HepG2 (cell line): ENCODE measurements around the gene B3GNT2. TPM values are rescaled to one million over a fixed set of nuclear protein-coding genes. Genes with fewer than 3 reads are reported as not detected.

Source experiments
- ATAC-seq: fragments of 200-7000 bp; cut with Tn5 transposase; 3 replicates; pipeline ENCODE4 v1.9.1; 2020; ENCODE audit warnings: mild to moderate bottlenecking, moderate library complexity
- BruUV-seq: library from RNA; stranded (reverse); fragments of 400-500 nt; replicated peaks from 2 replicates; lab custom pipeline; 2021; lab: Mats Ljungman, UMichigan
- CTCF ChIA-PET: fragments of 300-600 bp; formaldehyde crosslinking; extraction: SDS; loops from one replicate; lab custom pipeline; 2021; ENCODE audit warnings: low total read pairs, inconsistent platforms, low intra/inter-chr PET ratio; lab: Yijun Ruan, JAX
- POLR2A ChIA-PET: fragments of 350-600 bp; sonication (Branson Sonifier 250); formaldehyde crosslinking; loops from one replicate; lab custom pipeline; 2020; ENCODE audit warnings: antibody characterized with exemption, inconsistent platforms; lab: Yijun Ruan, JAX
- DNase-seq: peaks from one replicate; pipeline ENCODE4 v3.0.0-alpha.2; 2015; ENCODE audit warnings: low spot score
- FAIRE-seq: peaks from 3 replicates; lab custom pipeline; 2011; peaks lifted over from hg19 to GRCh38; lab: Jason Lieb, UNC
- H2AFZ ChIP-seq: one replicate; pipeline ENCODE4 v1.6.1; 2011; ENCODE audit warnings: low read length, inconsistent platforms
- H3K27ac ChIP-seq: fragments of 300-600 bp; 3 replicates; pipeline ENCODE4 v1.8.0; 2011; ENCODE audit warnings: mixed run types, mild to moderate bottlenecking, mixed read lengths, low read length, inconsistent platforms; ENCODE audit not compliant: insufficient read depth; ENCODE audit errors: extremely low read length
- H3K27me3 ChIP-seq, 2 experiments: fragments of 200-600 bp in 1 of 2; 2 replicates in 1 of 2; 3 replicates in 1 of 2; pipeline versions ENCODE4 v1.6.0 to v1.8.0; 2011; ENCODE audit warnings: low read length in 2 of 2, mild to moderate bottlenecking in 2 of 2, moderate library complexity in 2 of 2, inconsistent platforms in 1 of 2; ENCODE audit not compliant: insufficient read depth in 2 of 2, control insufficient read depth in 1 of 2
- H3K36me3 ChIP-seq, 2 experiments: fragments of 200-600 bp in 1 of 2; replicated peaks in 1 of 2; 2 replicates in 1 of 2; 3 replicates in 1 of 2; pipeline versions ENCODE4 v1.5.1 to v1.8.0; 2011; ENCODE audit warnings: low read length in 2 of 2, inconsistent platforms in 1 of 2; ENCODE audit not compliant: insufficient read depth in 2 of 2, control insufficient read depth in 1 of 2
- H3K4me1 ChIP-seq: 2 replicates; pipeline ENCODE4 v1.5.1; 2012; ENCODE audit warnings: low read length, inconsistent platforms; ENCODE audit not compliant: insufficient read depth
- H3K4me2 ChIP-seq: 2 replicates; pipeline ENCODE4 v1.6.0; 2011; ENCODE audit warnings: low read depth, low read length, inconsistent platforms
- H3K4me3 ChIP-seq, 3 experiments: fragments of 200-600 bp in 1 of 3; sonication (generic), shearing (Covaris generic) in 1 of 3; replicated peaks in 1 of 3; 2 replicates each; pipeline ENCODE4 v1.5.1; 2011 to 2016; ENCODE audit warnings: low read length in 3 of 3, inconsistent platforms in 2 of 3, low read depth in 2 of 3, mild to moderate bottlenecking in 2 of 3, control low read depth in 1 of 3, mixed read lengths in 1 of 3; ENCODE audit not compliant: insufficient read depth in 1 of 3
- H3K79me2 ChIP-seq: one replicate; pipeline ENCODE4 v1.6.1; 2011; ENCODE audit warnings: low read length, inconsistent platforms; ENCODE audit not compliant: insufficient read depth
- H3K9ac ChIP-seq: 2 replicates; pipeline ENCODE4 v1.6.0; 2011; ENCODE audit warnings: mild to moderate bottlenecking, low read depth, low read length, inconsistent platforms; ENCODE audit not compliant: insufficient read depth
- H3K9me3 ChIP-seq: 2 replicates; pipeline ENCODE4 v1.5.1; 2012; ENCODE audit warnings: mild to moderate bottlenecking, low read length
- H4K20me1 ChIP-seq: 2 replicates; pipeline ENCODE4 v1.6.0; 2011; ENCODE audit warnings: inconsistent platforms, mild to moderate bottlenecking, low read length, moderate library complexity; ENCODE audit not compliant: insufficient read depth
- CREB1 ChIP-seq, 2 experiments: fragments of 450-650 bp in 1 of 2; IDR thresholded peaks; 2 replicates each; pipeline ENCODE4 v1.6.1; 2016 to 2017; ENCODE audit warnings: control low read depth in 1 of 2, mild to moderate bottlenecking in 1 of 2, missing compliant biosample characterization in 1 of 2, missing genetic modification characterization in 1 of 2
- EHMT2 ChIP-seq: fragments of 200-600 bp; sonication (generic); IDR thresholded peaks from 2 replicates; pipeline ENCODE4 v1.7.0; 2017; ENCODE audit warnings: antibody characterized with exemption, low read depth, low read length, borderline replicate concordance
- ETV6 ChIP-seq: sonication (generic); formaldehyde crosslinking; conservative IDR thresholded peaks from 2 replicates; pipeline ENCODE4 v1.4.0; 2020; ENCODE audit warnings: missing genetic modification reagents
- FIP1L1 ChIP-seq: fragments of 200-400 bp; formaldehyde crosslinking; IDR thresholded peaks from 2 replicates; pipeline ENCODE4 v1.6.1; 2018; ENCODE audit warnings: low read depth, mild to moderate bottlenecking, low read length, moderate library complexity, borderline replicate concordance; ENCODE audit not compliant: insufficient read depth
- FOXK2 ChIP-seq: fragments of 450-650 bp; IDR thresholded peaks from 2 replicates; pipeline ENCODE4 v1.6.1; 2016
- HMG20B ChIP-seq: conservative IDR thresholded peaks from 2 replicates; pipeline ENCODE4 v1.6.1; 2016; ENCODE audit warnings: missing genetic modification reagents, missing compliant biosample characterization
- LCORL ChIP-seq, 2 experiments: fragments of 450-650 bp in 1 of 2; sonication (generic) in 1 of 2; formaldehyde crosslinking in 1 of 2; IDR thresholded peaks; 2 replicates each; pipeline versions ENCODE4 v1.5.0 to v1.6.1; 2017 to 2020; ENCODE audit warnings: antibody characterized with exemption in 1 of 2, missing genetic modification reagents in 1 of 2
- MEIS2 ChIP-seq: sonication (generic); formaldehyde crosslinking; IDR thresholded peaks from 2 replicates; pipeline ENCODE4 v1.9.0; 2021; ENCODE audit warnings: mild to moderate bottlenecking, missing genetic modification reagents
- NFYC ChIP-seq: IDR thresholded peaks from 2 replicates; pipeline ENCODE4 v1.6.1; 2016; ENCODE audit warnings: missing genetic modification reagents, missing compliant biosample characterization
- PHF21A ChIP-seq: sonication (generic); formaldehyde crosslinking; IDR thresholded peaks from 2 replicates; pipeline ENCODE4 v1.5.0; 2020; ENCODE audit warnings: mild to moderate bottlenecking, missing genetic modification reagents
- STAG1 ChIP-seq: sonication (generic); formaldehyde crosslinking; IDR thresholded peaks from 2 replicates; pipeline ENCODE4 v1.4.0; 2020; ENCODE audit warnings: missing genetic modification reagents
- TBP ChIP-seq: sonication (generic); formaldehyde crosslinking; IDR thresholded peaks from 2 replicates; pipeline ENCODE4 v1.5.0; 2020; ENCODE audit warnings: missing genetic modification reagents
- YY1 ChIP-seq: IDR thresholded peaks from 2 replicates; pipeline ENCODE4 v1.6.1; 2011; ENCODE audit warnings: low read length, low read depth, moderate library complexity, mild to moderate bottlenecking; ENCODE audit not compliant: insufficient read depth, insufficient replicate concordance
- ZBTB42 ChIP-seq: sonication (generic); formaldehyde crosslinking; IDR thresholded peaks from 2 replicates; pipeline ENCODE4 v1.5.0; 2020; ENCODE audit warnings: mild to moderate bottlenecking, missing genetic modification reagents
- ZNF101 ChIP-seq: sonication (generic); formaldehyde crosslinking; IDR thresholded peaks from 2 replicates; pipeline ENCODE4 v1.4.0; 2020; ENCODE audit warnings: mild to moderate bottlenecking, low read depth, missing genetic modification reagents, borderline replicate concordance
- ZNF292 ChIP-seq: sonication (generic); formaldehyde crosslinking; IDR thresholded peaks from 2 replicates; pipeline ENCODE4 v1.8.1; 2022; ENCODE audit warnings: mild to moderate bottlenecking, low read depth, missing genetic modification reagents, borderline replicate concordance
- ZNF432 ChIP-seq: sonication (generic); formaldehyde crosslinking; IDR thresholded peaks from 2 replicates; pipeline ENCODE4 v1.5.0; 2020; ENCODE audit warnings: missing genetic modification reagents, mild to moderate bottlenecking, borderline replicate concordance
- WGBS: methylation state at CpG from one replicate; pipeline ENCODE4 v1.1.6; 2017; ENCODE audit warnings: low lambda C conversion rate; 5-methylcytosine and 5-hydroxymethylcytosine counted together
- in situ Hi-C: cut with HindIII; loops from 2 replicates; pipeline ENCODE4 v1.10.0; 2017; ENCODE audit warnings: low pct_unique_long_range_greater_than_20kb; ENCODE audit not compliant: extremely low pct_ligation_motif_present
- intact Hi-C: fragments of 100-400 bp; cut with micrococcal nuclease; formaldehyde crosslinking; loops from one replicate; pipeline ENCODE4 v1.10.0; 2022; ENCODE audit not compliant: unreplicated experiment
- polyA plus RNA-seq, 8 experiments: library from polyadenylated mRNA; depleted of rRNA in 3 of 8; stranded (reverse) in 7 of 8; unstranded in 1 of 8; fragments of >200 nt; fragmentation: Illumina TruSeq in 4 of 8; extraction: Trizol in 4 of 8; gene quantifications; 2 replicates each; pipeline versions ENCODE4 v1.2.1 to v1.2.3, GENCODE V29; 2011 to 2016; ENCODE audit warnings: low read depth in 4 of 8, missing spikeins in 1 of 8, mixed read lengths in 1 of 8; ENCODE audit not compliant: insufficient read depth in 1 of 8
- total RNA-seq, 5 experiments: library from RNA; depleted of rRNA; stranded (reverse); fragments of >200 nt; fragmentation: Illumina TruSeq; extraction: Trizol; gene quantifications; 2 replicates each; pipeline ENCODE4 v1.2.3, GENCODE V29; 2016; ENCODE audit warnings: low read depth in 1 of 5
- TF ChIP-seq, protein P1 (sequence below): sonication (generic); formaldehyde crosslinking; IDR thresholded peaks from 2 replicates; pipeline ENCODE4 v1.4.0; 2020; ENCODE audit warnings: missing genetic modification reagents
- TF ChIP-seq, protein P2 (sequence below): conservative IDR thresholded peaks from 2 replicates; pipeline ENCODE4 v1.6.1; 2018; ENCODE audit warnings: missing genetic modification reagents
- TF ChIP-seq, protein P3 (sequence below): sonication (generic); formaldehyde crosslinking; IDR thresholded peaks from 2 replicates; pipeline ENCODE4 v1.4.0; 2020; ENCODE audit warnings: mild to moderate bottlenecking, missing genetic modification reagents

Gene B3GNT2
- total and polyA plus RNA-seq, 2 of the 13 experiments (the other 11 are each of a cell fraction or from before 2014, with no cell fraction given), result 26.3 to 28.5 TPM

DNA sequence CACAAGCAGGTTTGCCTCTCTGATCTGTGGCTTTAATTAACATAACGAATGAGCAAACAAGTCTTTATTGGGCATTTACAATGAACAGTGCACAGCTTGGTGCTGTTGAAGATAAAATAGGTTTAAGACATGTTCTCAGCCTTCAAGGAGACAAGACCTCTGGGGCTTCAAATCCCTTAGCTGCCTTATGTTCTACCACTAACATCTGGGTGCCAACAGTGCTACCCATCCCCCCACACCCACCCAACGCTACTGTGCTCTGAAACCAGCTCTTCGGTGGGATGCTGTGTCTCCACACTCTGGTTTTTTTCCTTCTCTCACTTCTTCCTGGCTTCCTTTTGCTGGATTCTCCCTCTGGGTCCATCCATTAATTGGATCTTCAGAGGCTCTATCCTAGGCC, 14.1 kb upstream of the B3GNT2 start (continued):
- TF ChIP-seq, protein P1, sequence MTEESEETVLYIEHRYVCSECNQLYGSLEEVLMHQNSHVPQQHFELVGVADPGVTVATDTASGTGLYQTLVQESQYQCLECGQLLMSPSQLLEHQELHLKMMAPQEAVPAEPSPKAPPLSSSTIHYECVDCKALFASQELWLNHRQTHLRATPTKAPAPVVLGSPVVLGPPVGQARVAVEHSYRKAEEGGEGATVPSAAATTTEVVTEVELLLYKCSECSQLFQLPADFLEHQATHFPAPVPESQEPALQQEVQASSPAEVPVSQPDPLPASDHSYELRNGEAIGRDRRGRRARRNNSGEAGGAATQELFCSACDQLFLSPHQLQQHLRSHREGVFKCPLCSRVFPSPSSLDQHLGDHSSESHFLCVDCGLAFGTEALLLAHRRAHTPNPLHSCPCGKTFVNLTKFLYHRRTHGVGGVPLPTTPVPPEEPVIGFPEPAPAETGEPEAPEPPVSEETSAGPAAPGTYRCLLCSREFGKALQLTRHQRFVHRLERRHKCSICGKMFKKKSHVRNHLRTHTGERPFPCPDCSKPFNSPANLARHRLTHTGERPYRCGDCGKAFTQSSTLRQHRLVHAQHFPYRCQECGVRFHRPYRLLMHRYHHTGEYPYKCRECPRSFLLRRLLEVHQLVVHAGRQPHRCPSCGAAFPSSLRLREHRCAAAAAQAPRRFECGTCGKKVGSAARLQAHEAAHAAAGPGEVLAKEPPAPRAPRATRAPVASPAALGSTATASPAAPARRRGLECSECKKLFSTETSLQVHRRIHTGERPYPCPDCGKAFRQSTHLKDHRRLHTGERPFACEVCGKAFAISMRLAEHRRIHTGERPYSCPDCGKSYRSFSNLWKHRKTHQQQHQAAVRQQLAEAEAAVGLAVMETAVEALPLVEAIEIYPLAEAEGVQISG (CRISPR knock-in tag), result no peak
- no peak for TF ChIP-seq LCORL (IDR thresholded peaks at IDR 0.05)
- no peak for TF ChIP-seq LCORL (CRISPR knock-in tag; IDR thresholded peaks at IDR 0.05)
- no peak for TF ChIP-seq HMG20B

DNA sequence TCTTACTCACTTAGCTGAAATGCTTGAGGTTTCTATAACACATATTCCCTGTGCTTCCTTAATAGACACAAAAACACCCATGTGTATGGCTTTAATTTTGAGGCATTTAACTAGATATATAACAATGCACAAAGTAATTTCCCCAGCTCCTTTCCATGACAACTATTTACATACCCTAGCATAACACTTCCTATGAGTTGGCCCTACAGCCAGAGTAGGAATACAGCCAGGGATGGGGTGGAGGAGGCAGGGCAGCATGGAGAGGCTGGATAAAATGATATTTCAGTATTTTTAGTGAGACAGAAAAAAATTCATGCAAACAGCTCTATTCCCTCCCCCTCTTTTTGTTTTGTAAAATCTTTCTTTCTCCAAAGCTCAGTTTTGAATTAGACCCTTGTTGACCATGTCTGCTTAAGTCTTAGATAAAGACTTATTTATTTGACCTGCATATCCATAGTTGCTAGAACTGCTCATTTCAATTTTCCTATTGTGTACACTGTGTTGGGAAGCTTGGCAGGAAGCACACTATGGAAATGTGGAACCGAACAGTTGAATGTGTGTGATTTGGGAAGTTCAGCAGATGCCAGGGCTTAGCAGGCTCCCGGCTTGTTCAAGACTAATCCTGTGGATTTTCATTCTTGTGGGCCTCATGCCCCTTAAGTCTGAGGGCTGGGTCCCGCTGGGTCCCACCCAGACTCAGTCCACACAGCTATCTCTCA, 11.2 kb upstream of the B3GNT2 start:
- H3K79me2 ChIP-seq, result no peaks in the 10 kb centered on the region
- BruUV-seq, result no TSS peak
- FAIRE-seq (no peak), DNase-seq (no peak), ATAC-seq (no peak)
- H4K20me1 ChIP-seq, result no peaks in the 10 kb centered on the region
- no peaks in the 10 kb centered on the region for H3K9me3 ChIP-seq
- in situ Hi-C loops, result no loop called here
- intact Hi-C loops, result no loop called here
- H3K4me3 ChIP-seq, result no peak overlapping the region
- no peak overlapping the region for H3K27ac ChIP-seq
- 53% methylated on average over 3 of the region's 3 CpGs for WGBS
- ChIA-PET POLR2A (no interaction called here), CTCF (no interaction called here)
- H3K27me3 ChIP-seq, result peaks cover 4 to 6% of the 10 kb centered on the region in 2 experiments; a peak in 2 of 5 replicates
- H3K4me1 ChIP-seq, result peaks cover 12% of the 10 kb centered on the region
- no peak overlapping the region for H3K9ac ChIP-seq
- no peak overlapping the region for H3K4me2 ChIP-seq
- no peaks in the 10 kb centered on the region for H3K36me3 ChIP-seq
- no peak overlapping the region for H2AFZ ChIP-seq
- no peak for TF ChIP-seq MEIS2 (CRISPR knock-in tag)
- no peak for TF ChIP-seq YY1
- TF ChIP-seq FIP1L1, result no peak
- no peak for TF ChIP-seq NFYC (CRISPR knock-in tag)
- no peak for TF ChIP-seq ETV6 (CRISPR knock-in tag)
- TF ChIP-seq TBP (CRISPR knock-in tag), result no peak
- TF ChIP-seq EHMT2, result no peak
- no peak for TF ChIP-seq ZNF292 (CRISPR knock-in tag)
- no peak for TF ChIP-seq ZBTB42 (CRISPR knock-in tag)
- TF ChIP-seq STAG1 (CRISPR knock-in tag), result no peak
- no peak for TF ChIP-seq PHF21A (CRISPR knock-in tag)
- TF ChIP-seq CREB1 (IDR thresholded peaks at IDR 0.05), result no peak
- no peak for TF ChIP-seq CREB1 (CRISPR knock-in tag; IDR thresholded peaks at IDR 0.05)
- TF ChIP-seq FOXK2, result no peak
- TF ChIP-seq, protein P2, sequence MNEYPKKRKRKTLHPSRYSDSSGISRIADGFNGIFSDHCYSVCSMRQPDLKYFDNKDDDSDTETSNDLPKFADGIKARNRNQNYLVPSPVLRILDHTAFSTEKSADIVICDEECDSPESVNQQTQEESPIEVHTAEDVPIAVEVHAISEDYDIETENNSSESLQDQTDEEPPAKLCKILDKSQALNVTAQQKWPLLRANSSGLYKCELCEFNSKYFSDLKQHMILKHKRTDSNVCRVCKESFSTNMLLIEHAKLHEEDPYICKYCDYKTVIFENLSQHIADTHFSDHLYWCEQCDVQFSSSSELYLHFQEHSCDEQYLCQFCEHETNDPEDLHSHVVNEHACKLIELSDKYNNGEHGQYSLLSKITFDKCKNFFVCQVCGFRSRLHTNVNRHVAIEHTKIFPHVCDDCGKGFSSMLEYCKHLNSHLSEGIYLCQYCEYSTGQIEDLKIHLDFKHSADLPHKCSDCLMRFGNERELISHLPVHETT, result no peak
- TF ChIP-seq, protein P3, sequence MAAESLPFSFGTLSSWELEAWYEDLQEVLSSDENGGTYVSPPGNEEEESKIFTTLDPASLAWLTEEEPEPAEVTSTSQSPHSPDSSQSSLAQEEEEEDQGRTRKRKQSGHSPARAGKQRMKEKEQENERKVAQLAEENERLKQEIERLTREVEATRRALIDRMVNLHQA (CRISPR knock-in tag), result no peak
- TF ChIP-seq ZNF432 (CRISPR knock-in tag), result no peak
- no peak for TF ChIP-seq ZNF101 (CRISPR knock-in tag)
